Right renal cortex interstitium (tissue), 3 donors: ENCODE measurements around the gene CCDC194. TPM values are rescaled to one million over a fixed set of nuclear protein-coding genes. Genes with fewer than 3 reads are reported as not detected.
"Not testable (repeated sequence)": the region's sequence is repeated elsewhere in the genome, so short reads cannot be mapped to it uniquely, and the experiment has no call there.

Source experiments
- DNase-seq, 3 donors: peaks; one replicate each; pipeline ENCODE4 v3.0.0-alpha.2; 2013; ENCODE audit warnings: low read depth in 3 of 3, low spot score in 2 of 3
- polyA plus RNA-seq, 3 donors: library from polyadenylated mRNA; unstranded; fragments of 120-200 nt; gene quantifications; one replicate each; pipeline ENCODE4 v1.2.1, GENCODE V29; 2013; ENCODE audit not compliant: insufficient read length in 3 of 3

CCDC194 gene
- polyA plus RNA-seq, 3 donors: 0.59 to 1.2 (median 0.83) TPM

DNA sequence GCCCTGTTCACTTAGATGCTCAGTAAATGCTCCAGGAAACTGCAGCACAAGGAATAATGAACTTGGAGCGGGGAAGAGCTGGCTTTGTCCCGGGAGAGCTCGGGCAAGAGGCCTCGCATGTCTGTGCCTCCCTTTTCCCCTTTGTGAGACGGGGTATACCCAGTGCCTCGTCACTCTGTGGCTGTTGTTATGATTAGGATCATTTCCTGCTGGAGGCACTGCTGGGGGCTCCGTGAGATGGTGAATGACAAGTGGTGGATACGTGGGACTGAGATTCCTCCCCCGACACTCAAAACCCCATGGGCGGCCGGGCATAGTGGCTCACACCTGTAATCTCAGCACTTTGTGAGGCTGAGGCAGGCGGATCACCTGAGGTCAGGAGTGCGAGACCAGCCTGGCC, 15.7 kb downstream of the CCDC194 start:
- no peak for DNase-seq

DNA sequence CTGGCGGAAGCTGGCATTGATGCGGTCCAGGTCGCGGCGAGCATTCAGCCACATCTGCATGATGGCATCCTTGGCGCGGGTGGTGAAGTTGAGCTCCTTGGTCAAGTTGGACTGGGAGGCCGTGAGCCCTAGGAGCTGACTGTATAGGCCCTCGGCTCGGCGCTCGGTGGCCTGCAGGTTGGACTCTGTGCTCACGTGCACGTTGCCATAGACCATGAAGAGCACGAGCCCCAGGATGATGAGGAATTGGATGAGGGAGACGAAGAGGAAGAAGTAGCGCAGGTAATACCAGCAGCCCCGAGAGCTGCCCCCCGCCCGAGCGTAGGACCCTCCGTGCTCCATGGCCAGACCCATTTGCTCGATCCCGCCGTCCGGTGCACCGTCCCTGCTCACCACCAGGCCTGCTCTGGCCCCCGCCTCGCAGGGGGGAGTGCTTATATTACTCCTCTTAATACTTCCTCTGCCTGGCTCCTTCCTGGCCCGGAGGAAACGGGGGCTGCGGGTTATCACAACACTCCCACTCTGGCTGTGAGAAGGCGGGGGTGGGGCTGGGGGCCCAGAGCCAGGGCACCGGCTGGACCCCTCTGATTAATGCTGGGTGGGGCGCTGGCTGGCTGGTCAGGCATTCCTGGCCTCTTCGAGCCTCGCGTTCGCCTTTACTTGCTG, 16.9 kb downstream of the CCDC194 start, which contains the start of gene PLVAP:
TSS of gene PLVAP (minus strand) at position 408 of the 666 bp plus-strand sequence. CDS start at position 354, 54 bp downstream.
- no peak for DNase-seq

DNA sequence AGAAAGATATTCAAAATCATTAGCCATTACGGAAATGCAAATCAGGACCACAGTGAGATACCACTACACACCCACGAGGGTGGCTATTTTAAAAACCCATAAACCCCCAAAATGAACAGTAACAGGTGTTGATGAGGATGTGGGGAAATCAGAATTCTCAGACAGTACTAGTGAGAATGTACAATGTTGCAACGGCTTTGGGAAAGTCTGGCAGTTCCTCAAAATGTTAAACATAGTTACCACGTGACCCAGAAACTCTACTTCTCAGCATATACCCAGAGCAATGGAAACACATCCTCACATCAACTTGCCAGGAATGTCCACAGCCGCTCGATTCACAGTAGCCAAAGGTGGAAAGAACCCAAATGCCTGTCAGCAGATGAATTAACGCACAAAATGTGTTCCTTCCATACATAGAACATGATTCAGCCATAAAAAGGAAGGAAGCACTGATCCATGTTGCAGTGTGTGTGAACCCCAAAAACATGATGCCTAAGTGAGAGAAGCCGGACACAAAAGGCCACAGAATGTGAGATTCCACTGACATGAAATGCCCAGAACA, 23.9 kb downstream of the CCDC194 start:
- DNase-seq: no peak

DNA sequence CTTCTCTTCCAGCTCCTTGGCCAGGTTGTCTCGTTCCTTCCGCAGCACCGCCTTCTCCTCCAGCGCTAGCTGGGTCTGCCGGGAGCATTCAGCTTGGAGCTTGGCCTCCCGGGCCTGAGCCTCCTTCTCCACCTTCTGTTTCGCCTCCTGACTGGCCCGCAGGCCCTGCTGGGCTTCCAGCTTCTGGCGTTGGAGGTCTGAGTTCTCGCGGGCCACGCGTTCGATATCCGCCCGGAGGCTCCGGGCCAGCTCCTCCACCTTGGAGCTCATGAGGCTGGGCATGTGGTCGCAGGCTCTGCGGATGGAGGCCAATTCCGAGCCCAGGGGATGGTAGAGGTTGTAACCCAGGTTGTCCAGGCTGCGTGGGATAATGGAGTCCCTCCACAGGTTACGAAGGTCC, 28.6 kb downstream of the CCDC194 start:
- no peak for DNase-seq

DNA sequence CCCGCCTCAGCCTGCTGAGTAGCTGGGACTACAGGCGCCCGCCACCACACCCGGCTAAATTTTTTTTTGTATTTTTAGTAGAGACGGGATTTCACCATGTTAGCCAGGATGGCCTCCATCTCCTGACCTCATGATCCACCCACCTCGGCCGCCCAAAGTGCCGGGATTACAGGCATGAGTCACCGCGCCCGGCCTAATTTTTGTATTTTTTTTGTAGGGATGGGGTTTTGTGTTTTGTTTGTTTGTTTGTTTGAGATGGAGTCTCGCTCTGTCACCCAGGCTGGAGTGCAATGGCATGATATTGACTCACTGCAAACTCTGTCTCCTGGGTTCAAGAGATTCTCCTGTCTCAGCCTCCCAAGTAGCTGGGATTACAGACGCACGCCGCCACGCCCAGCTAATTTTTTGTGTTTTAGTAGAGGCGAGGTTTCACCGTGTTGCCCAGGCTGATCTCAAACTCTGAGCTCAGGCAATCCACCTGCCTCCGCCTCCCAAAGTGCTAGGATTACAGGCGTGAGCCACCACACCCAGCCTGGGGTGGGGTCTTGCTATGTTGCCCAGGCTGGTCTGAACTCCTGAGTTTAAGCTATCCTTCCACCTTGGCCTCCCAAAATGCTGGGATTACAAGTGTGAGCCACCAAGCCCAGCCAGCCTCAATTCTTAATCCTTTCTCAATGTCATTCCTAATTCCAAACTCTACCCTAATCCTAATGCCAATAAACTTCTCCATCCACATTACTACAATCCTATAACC, 30.0 kb downstream of the CCDC194 start:
- DNase-seq: not testable (repeated sequence)

DNA sequence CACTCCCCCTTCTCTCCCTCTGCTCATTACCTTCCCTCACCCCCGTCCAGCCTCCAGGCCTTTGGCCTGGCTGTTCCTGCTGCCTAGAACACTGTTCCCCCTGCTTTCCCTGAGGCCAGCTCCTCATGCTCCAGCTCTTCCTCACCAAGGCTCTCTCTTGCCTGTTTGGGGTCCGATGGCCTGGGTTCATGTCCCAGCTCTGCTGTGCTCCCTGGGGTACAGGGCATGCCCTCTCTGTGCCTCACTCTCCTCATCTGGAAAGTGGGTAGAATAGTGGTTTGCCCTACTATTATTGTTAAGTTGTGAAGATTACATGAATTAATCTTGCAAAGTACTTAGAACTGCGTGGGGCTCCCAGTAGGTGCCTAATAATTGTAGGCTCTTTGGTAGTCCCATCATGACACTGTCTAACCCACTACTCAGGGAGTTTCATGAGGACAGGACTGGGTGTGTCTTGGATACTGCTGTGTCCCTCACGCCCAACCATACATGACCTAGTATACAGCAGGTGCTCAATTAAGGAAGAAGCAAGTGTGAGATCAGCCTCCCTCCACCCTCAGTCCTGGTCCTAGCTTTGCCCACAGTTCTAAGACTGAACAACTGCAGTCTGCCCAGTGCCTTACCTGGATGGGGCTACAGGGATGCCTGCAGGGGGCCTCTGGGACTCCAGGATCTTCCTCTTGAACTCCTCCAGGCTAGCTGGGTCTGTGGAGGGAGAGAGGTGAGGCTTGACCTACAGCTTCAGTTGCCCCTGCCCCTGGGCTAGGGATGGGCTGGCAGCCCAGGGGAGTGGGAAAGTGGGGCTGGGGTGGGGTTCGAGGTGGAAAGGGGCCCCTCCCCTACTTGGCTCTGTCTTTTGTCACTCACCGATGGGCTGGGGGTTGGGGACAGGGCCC, 33.8 kb downstream of the CCDC194 start:
- no peak for DNase-seq

DNA sequence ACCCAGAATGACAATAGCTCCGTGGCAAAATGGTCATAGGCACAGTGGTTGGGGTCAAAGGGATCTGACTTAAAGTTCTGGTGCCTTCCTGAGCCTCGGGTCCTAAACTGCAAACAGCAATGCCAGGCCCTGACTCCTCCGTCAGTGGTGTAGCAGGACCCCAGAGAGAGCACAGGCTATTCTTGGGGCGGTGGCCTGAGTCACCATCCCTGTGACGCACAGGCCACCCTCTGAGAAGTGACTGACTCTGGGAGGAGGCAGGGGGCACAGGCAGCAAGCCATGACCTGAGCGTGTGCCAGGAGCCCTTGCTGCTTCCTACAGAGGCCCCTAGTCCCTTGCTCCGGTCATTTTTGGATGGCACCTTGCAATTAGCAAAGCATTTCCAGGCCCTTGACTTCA, 35.6 kb downstream of the CCDC194 start:
- DNase-seq: no peak

DNA sequence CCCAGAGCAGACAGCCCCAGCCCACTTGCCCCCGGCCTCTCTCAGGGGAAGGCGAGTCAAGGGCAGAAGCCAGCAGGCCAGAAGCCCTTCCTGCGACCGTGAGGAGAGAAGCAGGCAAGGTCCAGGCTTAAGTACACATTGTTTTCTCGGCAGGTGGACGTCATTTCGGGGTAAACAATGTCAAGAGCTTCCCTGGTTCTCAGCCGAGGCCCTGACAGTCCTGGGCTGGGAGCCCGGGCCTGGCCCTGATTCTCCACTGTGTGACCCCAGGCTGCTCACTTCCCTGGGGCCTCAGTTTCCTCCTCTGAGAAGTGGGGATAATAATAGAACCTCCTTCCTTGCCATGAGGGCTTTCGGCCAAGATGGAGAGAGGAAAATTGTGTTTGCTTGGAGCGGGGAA, 36.3 kb downstream of the CCDC194 start:
- DNase-seq: no peak

DNA sequence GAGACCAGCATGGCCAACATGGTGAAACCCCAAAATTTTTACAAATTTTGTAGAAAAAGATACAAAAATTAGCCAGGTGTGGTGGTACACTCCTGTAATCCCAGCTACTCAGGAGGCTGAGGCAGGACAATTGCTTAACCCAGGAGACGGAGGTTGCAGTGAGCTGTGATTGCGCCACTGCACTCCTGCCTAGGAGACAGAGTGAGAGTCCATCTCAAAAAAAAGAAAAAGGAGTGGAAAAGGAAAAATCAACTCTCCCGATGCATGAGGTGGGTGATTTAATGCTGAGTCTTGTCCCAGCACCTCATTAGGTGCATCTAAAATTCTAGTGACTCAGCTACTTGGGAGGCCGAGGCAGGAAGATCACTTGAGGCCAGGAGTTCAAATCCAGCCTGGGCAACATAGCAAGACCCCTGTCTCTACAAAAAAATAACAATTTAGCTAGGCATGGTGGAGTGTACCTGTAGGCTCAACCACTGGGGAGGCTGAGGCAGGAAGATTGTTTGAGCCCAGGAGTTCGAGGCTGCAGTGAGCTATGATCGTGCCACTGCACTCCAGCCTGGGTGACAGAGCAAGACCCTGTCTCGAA, 36.8 kb downstream of the CCDC194 start:
- no peak for DNase-seq

DNA sequence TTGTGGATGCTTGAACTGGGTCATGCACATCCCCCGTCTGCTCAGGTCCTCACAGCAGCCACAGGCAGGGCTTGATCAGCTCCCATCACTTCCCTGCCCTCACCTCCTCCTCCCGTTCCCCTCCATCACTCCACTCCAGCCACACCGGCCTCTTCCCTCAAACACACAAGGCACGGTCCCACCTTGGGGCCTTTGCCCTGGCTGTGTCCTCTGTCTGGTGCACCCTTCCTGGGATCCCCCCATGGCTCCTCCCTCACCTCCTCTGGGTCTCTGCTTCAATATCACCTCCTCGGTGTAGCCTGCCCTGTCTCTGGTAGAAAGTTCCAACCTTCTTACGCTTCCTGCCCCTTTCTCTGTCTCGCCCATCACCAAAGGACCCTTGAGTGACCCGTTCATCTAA, 40.6 kb downstream of the CCDC194 start:
- DNase-seq: no peak

DNA sequence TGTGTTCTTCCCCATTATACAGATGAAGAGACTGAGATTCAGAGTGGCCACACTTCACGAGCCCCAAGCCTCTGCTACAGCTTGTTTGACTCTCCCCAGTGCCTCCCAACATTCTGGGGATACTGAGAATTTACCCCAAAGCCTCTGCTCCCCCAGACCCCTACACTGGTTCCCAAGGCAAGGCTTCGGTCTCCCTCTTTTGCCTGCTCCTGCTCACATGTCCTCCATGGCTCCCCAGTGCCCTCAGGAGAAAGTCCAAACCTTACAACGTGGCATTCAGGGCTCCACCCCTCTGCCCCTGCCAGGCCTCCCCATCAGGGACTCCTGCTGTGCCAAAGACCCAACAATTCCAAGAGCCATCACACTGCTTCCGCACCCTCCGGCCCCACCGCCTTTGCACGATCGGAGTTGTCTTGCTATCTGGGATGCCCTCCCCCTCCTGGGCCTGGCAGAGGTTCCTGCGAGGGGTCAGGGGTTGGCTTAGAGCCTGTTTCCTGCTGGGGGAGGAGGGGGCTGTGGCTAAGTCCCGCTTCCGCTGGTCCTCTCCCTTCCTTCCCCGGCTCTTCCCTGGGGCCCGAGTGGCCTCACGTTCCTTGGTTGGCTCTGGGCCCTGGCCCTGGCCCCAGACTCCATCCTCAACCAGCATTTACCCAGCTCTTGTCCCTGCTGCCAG, 41.3 kb downstream of the CCDC194 start:
- DNase-seq: no peak

DNA sequence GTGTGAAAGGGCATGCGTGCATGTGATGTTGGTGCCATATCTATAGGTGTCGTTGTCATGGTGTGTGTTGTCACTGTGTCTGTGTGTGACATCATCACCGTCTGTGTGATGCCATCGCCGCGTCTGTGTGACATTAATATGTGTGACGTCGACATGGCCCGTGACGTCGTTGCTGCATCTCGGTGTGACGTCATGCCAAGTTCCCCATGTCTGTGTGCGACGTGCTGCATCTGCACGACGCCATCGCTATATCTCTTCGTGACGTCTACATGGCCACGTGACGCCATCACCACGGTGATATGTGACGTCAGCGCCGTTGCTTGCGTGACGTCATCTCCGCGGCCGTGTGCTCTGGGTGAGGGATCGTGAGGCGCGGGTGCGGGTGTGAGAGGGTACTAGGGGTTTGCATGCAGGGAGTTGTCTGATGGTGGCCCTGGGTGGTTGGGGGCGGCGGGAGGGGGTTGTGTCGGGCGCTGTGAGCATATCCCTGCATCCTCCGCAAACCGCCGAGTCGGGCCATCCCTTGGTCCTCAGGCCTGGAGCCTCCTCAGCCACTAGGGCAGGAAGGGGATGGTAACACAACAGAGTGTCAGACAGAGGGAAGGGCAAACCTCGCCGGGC, 42.1 kb downstream of the CCDC194 start:
- no peak for DNase-seq

DNA sequence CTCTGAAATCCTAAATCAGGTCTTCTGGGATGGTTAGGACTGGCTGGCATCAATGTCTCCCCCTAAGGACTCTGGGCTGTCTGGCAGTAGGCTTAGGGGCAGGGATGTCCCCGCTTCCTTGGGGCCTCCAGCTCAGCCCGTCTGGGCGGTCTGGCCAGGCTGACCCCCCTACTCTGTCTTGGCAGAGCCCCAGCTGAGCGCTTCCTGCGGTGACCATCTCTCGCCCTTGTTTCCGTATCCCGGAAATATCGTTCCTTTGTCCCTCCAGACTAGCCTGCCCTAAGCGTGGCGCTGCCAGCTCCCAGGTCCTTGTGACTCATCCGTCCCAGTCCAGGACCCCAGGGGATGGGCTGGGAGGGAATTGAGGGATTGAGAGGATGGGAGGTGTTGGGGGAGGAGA, 45.3 kb downstream of the CCDC194 start:
- DNase-seq: peak in 1 of 3 donors; percentile 68

DNA sequence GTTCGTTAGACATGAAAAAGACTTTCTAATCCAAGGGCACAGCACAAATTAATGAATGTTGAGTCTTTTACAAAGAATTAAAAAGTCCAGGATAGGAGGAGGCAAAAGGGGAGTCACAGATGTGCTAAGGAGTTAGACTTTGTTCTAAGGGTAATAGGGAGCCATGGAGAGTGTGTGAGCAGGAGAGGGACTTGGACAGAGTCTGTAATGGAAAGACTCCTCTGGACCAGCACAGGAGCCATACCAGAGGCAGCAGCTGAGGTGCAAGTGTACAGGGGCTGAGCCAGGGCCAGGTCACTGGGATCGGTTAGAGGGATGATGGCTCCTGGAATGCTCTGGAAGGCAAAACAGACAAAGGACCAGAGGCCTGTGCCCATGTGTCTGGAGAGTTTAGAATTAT, 46.1 kb downstream of the CCDC194 start:
- DNase-seq: no peak

DNA sequence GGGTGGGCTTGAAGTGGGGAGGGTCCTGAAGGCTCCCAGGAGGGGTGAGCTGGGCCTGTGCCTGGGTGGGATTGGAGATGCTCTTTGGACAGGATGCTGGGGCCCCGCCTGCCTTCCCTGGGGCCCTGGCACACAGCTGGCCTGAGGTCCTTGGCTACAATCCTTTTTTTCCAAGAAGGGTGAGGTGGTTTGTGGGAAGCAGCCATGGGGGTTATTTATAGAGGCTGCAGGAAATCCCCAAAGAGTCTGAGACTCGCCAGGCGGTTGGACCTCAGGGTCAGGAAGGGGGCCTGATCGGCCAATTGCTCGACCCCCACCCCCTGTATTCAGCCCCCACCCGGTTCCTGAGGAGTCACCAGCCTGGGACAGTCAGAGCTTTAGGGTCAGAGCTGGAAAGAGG, 46.6 kb downstream of the CCDC194 start:
- DNase-seq: no peak

DNA sequence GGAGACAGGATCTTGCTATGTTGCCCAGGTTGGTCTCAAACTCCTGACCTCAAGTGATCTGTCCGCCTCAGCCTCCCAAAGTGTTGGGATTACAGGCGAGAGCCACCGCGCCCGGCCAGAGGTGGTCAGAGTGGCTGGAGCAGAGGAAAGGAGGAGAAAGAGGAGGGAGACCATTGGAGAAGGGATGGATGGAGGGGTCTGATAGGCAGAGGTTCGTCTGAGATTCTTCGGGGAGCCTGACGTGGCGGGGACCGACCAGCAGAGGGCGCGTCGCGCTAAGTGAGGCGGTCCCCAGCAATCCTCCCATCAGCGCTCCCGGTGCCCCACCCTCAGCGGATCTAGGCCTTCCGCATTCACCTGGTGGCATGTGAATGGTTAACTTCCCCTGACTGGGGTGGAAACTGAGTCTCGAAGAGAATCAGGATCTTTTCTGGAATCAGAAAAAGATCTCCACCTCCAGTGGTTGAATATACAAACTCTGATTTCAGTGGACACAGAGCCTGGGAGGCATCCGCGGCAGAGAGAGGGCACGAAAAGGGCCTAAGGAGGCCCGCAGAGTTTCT, 47.8 kb downstream of the CCDC194 start:
- no peak for DNase-seq

DNA sequence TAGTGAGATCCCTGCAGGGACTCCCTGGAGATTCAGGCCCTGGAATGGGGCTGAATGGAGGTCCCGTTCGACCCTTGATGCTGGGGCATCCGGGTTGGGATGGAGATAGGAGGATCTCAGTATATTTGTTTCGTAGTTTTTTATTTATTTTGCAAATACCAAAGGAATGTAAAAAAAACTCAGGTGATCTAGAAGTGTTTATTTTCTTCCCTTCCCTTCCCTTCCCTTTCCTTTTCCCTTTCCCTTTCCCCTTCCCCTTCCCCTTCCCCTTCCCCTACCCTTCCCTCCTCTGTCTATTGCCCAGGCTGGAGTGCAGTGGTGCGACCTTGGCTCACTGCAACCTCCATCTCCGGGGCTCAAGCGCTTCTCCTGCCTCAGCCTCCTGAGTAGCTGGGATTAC, 52.2 kb downstream of the CCDC194 start:
- DNase-seq: no peak

DNA sequence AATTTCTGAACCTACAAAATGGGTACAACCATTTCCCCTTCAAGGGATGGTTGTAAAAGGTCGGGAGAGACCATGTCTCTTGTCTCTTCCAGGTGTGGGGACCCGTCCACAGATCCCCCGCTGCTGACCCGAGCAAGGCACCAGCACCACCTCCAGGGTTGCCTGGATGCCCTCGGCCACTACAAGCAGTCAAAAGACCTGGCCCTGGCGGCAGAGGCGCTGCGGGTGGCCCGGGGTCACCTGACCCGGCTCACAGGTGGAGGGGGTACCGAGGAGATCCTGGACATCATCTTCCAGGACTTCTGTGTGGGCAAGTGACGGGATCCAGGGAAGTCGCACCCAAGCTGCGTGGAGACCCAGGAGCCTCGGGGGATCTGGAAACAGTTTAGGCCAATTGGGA, 52.6 kb downstream of the CCDC194 start:
- no peak for DNase-seq

DNA sequence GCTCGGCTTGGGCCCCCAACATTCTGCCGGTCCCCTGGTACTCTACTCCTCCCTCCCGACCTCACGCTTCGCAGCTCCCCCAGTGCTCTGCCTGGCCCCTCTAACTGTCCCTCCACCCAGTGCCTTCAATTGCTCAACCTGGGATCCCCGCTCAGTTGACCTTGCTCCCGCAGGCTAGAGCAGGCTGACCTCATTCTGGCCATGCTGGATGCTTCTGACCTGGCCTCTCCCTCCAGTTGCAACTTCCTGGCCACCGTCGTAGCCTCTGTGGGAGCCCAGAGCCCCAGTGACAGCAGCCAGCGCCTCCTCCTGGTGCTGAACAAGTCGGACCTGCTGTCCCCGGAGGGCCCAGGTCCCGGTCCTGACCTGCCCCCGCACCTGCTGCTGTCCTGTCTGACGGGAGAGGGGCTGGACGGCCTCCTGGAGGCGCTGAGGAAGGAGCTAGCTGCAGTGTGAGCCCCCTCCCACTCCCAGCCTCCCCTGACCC, 53.1 kb downstream of the CCDC194 start:
- no peak for DNase-seq
